Hindlimb muscle (tissue), 1 donor: ENCODE measurements around the gene NLK. TPM values are rescaled to one million over a fixed set of nuclear protein-coding genes. Genes with fewer than 3 reads are reported as not detected.
"Not testable (repeated sequence)": the region's sequence is repeated elsewhere in the genome, so short reads cannot be mapped to it uniquely, and the experiment has no call there.

Source experiments
- DNase-seq: peaks from one replicate; pipeline ENCODE4 v3.0.0-alpha.2; 2013
- polyA plus RNA-seq: library from polyadenylated mRNA; unstranded; fragments of 120-200 nt; gene quantifications from one replicate; pipeline ENCODE4 v1.2.1, GENCODE V29; 2013; ENCODE audit not compliant: insufficient read length

NLK gene
- polyA plus RNA-seq, 1 donor = 6.7 TPM

DNA sequence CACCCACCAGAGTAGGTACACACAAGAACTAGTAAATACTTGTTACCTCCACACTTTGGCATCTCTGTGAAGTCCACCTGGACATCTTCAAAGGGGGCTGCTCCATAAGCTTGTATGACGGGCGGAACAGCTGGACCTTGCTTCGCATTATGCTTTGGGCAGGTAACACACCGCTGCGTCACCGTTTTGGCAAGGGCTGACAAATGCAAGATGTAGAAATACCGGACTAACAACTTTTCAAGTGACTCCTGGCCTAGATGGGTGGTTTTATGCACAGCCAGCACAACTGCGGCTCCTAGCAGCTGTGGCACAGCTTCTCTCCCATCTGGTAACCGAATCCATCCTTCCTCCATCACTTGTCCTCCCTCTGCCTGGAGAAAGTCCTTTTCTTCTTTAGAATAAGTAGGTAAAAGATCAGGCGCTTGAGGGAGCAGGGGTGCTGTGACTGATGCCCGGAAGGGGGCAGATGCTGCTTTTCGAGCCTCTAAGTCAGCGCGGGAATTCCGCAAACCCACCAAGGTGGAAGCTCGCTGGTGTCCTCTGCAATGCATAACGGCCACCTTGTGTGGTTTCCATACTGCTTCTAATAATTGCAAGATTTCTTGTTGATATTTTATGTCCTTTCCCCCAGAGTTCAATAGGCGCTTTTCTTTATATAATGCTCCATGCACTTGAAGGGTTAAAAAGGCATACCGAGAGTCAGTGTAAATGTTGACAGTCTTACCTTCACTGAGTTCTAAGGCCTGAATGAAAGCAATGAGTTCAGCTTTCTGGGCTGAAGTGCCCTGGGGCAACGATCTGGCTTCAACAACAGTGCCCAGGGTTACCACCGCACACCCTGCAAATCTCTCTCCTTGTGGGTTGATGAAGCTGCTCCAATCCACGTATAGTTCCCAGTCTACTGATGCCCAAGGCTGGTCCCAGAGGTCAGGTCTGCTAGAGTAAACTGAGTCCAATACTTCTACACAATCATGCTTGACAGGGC, 191.7 kb downstream of the NLK start:
- not testable (repeated sequence) for DNase-seq

- not testable (repeated sequence) for DNase-seq
Observed at GRCh38 chr17:28235066-28235700, 192.7 kb downstream of the NLK start.

- not testable (repeated sequence) for DNase-seq
Observed at GRCh38 chr17:28236033-28236653, 193.7 kb downstream of the NLK start.

GRCh38 chr17:28238547-28239270, 196.2 kb downstream of the NLK start:
- DNase-seq = not testable (repeated sequence)

- no peak for DNase-seq
Observed at GRCh38 chr17:28239271-28239624, 196.8 kb downstream of the NLK start.

GRCh38 chr17:28240688-28241340, 198.3 kb downstream of the NLK start:
- no peak for DNase-seq

DNA sequence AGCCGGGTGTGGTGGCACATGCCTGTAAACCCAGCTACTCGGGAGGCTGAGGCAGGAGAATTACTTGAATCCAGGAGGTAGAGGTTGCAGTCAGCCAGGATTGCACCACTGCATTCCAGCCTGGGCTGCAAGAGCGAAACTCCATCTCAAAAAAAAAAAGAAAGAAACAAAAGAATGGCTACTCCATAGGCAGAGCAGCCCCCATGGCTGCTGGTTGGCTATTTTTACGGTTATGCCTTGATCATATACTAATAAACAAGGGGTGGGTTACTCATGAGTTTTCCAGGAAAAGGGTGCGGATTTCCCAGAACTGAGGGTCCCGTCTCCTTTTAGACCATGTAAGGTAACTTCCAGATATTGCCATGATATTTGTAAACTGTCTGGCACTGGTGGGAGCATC, 200.3 kb downstream of the NLK start:
- no peak for DNase-seq

GRCh38 chr17:28243268-28243667, 200.8 kb downstream of the NLK start:
- not testable (repeated sequence) for DNase-seq

DNA sequence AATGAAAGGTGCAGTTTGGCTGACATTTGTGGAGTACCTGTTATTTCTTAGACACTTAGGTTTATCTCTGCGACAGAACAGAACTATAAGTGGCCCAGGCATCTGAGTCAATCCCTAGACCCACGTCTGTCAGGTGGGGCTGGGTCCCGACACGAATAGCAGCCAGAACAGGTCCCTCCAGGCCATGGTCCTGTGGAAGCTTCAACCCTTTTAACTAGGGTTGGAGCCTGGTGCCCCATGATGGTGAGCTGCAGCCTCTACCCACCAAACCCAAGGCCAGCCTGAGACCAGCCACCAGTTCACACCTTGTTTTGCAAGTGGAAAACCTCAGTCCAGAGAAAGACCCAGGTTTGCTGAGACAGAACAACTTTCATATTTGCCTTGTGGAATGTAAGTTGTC, 202.0 kb downstream of the NLK start:
- no peak for DNase-seq

Other genes starting within 250 kb of the NLK start
- gene NOS2, start 242.1 kb upstream of the NLK start, polyA plus RNA-seq = 2.1 TPM
- 13.4 TPM for gene LYRM9, start 149.3 kb upstream of the NLK start, polyA plus RNA-seq